H1 (cell line): ENCODE results near the gene NASP.

Experiments
- BCL11A ChIP-seq, 2 experiments: IDR thresholded peaks; one replicate each; pipeline ENCODE4 v1.6.1; 2011; ENCODE audit warnings: low read depth in 2 of 2, low read length in 2 of 2, mild to moderate bottlenecking in 2 of 2
- CREB1 ChIP-seq: IDR thresholded peaks from 2 replicates; pipeline ENCODE4 v1.6.1; 2012; ENCODE audit warnings: inconsistent platforms
- EP300 ChIP-seq, 2 experiments: IDR thresholded peaks; 1 replicate in 1 of 2; 2 replicates in 1 of 2; pipeline ENCODE4 v1.6.1; 2011 to 2012; ENCODE audit warnings: low read depth in 2 of 2, low read length in 2 of 2, mild to moderate bottlenecking in 2 of 2, borderline replicate concordance in 1 of 2, inconsistent platforms in 1 of 2, moderate library complexity in 1 of 2
- EZH2 ChIP-seq: fragments of 200-600 bp; sonication (generic); IDR thresholded peaks from 2 replicates; pipeline ENCODE4 v1.7.1; 2012; ENCODE audit warnings: low read depth, mild to moderate bottlenecking, moderate library complexity, low read length, inconsistent platforms; ENCODE audit not compliant: severe bottlenecking
- HDAC2 ChIP-seq, 2 experiments: fragments of 300-600 bp in 1 of 2; sonication (generic) in 1 of 2; IDR thresholded peaks; 2 replicates each; pipeline ENCODE4 v1.6.1; 2011 to 2012; ENCODE audit warnings: low read depth in 2 of 2, low read length in 2 of 2, mild to moderate bottlenecking in 2 of 2, moderate library complexity in 2 of 2, borderline replicate concordance in 1 of 2, inconsistent platforms in 1 of 2
- KDM5A ChIP-seq: fragments of 200-600 bp; IDR thresholded peaks from 2 replicates; pipeline ENCODE4 v1.7.1; 2012; ENCODE audit warnings: mild to moderate bottlenecking, low read length, inconsistent platforms, mixed read lengths
- NRF1 ChIP-seq: IDR thresholded peaks from 2 replicates; pipeline ENCODE4 v1.6.1; 2011; ENCODE audit warnings: mild to moderate bottlenecking, low read depth, low read length, improper control_type of control experiment
- POLR2A ChIP-seq, 2 experiments: IDR thresholded peaks; 1 replicate in 1 of 2; 2 replicates in 1 of 2; pipeline ENCODE4 v1.6.1; 2011; ENCODE audit warnings: low read depth in 2 of 2, low read length in 2 of 2, mild to moderate bottlenecking in 2 of 2; ENCODE audit errors: control extremely low read depth in 1 of 2
- POLR2AphosphoS5 ChIP-seq: IDR thresholded peaks from 2 replicates; pipeline ENCODE4 v1.6.1; 2011; ENCODE audit warnings: low read depth, low read length
- RFX5 ChIP-seq: IDR thresholded peaks from 2 replicates; pipeline ENCODE4 v1.6.1; 2011; ENCODE audit warnings: low read depth, low read length, improper control_type of control experiment, borderline replicate concordance
- SIN3A ChIP-seq, 2 experiments: IDR thresholded peaks in 1 of 2; conservative IDR thresholded peaks in 1 of 2; 2 replicates each; pipeline ENCODE4 v1.6.1; 2011 to 2012; ENCODE audit warnings: low read length in 2 of 2, improper control_type of control experiment in 1 of 2, low read depth in 1 of 2, mild to moderate bottlenecking in 1 of 2
- ZNF274 ChIP-seq: IDR thresholded peaks from 2 replicates; pipeline ENCODE4 v1.7.0; 2012; ENCODE audit warnings: low read length, borderline replicate concordance; ENCODE audit errors: extremely low read depth
- TF ChIP-seq, protein P1 (sequence below), 3 experiments: IDR thresholded peaks; 1 replicate in 2 of 3; 2 replicates in 1 of 3; pipeline versions ENCODE4 v1.5.1 to v1.6.1; 2011; ENCODE audit warnings: low read length in 3 of 3, mild to moderate bottlenecking in 3 of 3, inconsistent platforms in 2 of 3, low read depth in 1 of 3, moderate library complexity in 1 of 3; ENCODE audit not compliant: insufficient read depth in 1 of 3; ENCODE audit errors: control extremely low read depth in 1 of 3
- TF ChIP-seq, protein P2 (sequence below): IDR thresholded peaks from 2 replicates; pipeline ENCODE4 v1.6.1; 2012; ENCODE audit warnings: inconsistent platforms

DNA sequence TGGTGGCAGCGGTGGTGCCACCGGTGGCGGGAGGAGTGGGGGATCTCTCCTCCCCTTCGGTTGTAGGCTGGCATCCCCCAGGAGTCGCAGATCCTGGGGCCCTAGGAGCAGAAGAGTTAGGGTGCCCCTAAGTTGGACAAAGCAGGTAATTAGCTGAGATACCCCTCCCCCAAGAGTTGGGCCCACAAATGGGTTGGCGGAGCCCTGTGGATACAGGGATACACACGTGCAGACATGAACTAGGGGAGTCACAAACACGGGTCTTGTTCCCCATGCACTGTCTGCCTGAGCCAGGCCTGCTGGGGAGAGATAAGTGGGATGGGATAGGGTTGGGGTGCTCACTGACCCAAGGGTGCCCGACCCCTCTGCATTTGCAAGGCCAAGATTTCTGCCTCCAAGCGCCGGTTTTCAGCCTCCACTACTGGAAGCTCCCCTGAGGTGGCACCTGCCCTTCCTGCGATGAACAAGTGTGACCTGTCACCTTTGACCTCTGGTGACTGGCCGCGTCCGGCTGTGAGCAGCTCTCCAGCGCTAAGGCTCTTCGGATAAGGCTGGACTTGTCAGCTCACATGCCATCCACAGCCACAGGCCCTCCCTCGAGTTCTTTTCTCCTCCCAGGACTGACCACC, 38.2 kb downstream of the NASP start:
- no peak for TF ChIP-seq NRF1
- peak in 1 of 2 experiments; percentile 37; a peak in 1 of 3 replicates for TF ChIP-seq POLR2A (IDR thresholded peaks at IDR 0.05; ENCODE audit: control extremely low read depth in 1 of 2, low read depth in 2 of 2, low read length in 2 of 2)
- TF ChIP-seq SIN3A (conservative IDR thresholded peaks at IDR 0.05 in 1 of 2, IDR thresholded peaks at IDR 0.05 in 1 of 2; ENCODE audit: low read depth in 1 of 2, low read length in 2 of 2): no peak
- no peak for TF ChIP-seq KDM5A
- TF ChIP-seq, protein P1, sequence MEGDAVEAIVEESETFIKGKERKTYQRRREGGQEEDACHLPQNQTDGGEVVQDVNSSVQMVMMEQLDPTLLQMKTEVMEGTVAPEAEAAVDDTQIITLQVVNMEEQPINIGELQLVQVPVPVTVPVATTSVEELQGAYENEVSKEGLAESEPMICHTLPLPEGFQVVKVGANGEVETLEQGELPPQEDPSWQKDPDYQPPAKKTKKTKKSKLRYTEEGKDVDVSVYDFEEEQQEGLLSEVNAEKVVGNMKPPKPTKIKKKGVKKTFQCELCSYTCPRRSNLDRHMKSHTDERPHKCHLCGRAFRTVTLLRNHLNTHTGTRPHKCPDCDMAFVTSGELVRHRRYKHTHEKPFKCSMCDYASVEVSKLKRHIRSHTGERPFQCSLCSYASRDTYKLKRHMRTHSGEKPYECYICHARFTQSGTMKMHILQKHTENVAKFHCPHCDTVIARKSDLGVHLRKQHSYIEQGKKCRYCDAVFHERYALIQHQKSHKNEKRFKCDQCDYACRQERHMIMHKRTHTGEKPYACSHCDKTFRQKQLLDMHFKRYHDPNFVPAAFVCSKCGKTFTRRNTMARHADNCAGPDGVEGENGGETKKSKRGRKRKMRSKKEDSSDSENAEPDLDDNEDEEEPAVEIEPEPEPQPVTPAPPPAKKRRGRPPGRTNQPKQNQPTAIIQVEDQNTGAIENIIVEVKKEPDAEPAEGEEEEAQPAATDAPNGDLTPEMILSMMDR (IDR thresholded peaks at IDR 0.05; ENCODE audit: control extremely low read depth in 1 of 3, insufficient read depth in 1 of 3, low read depth in 1 of 3, low read length in 3 of 3): no peak
- no peak for TF ChIP-seq CREB1
- 0 out of 2 replicates have a peak, but pooled peaks have one; percentile 42 for TF ChIP-seq POLR2AphosphoS5
- TF ChIP-seq EZH2: no peak
- TF ChIP-seq, protein P2, sequence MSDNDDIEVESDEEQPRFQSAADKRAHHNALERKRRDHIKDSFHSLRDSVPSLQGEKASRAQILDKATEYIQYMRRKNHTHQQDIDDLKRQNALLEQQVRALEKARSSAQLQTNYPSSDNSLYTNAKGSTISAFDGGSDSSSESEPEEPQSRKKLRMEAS: no peak
- no peak for TF ChIP-seq RFX5
- TF ChIP-seq EP300 (IDR thresholded peaks at IDR 0.05; ENCODE audit: borderline replicate concordance in 1 of 2, low read depth in 2 of 2, low read length in 2 of 2): no peak
- no peak for TF ChIP-seq HDAC2 (IDR thresholded peaks at IDR 0.05; ENCODE audit: borderline replicate concordance in 1 of 2, low read depth in 2 of 2, low read length in 2 of 2)
- TF ChIP-seq ZNF274: no peak
- TF ChIP-seq BCL11A (IDR thresholded peaks at IDR 0.05; ENCODE audit: low read depth in 2 of 2, low read length in 2 of 2): no peak
